Keratinocyte (primary cell): ENCODE measurements around the gene NDUFS8. TPM values are rescaled to one million over a fixed set of nuclear protein-coding genes. Genes with fewer than 3 reads are reported as not detected.

Experiments
- DNase-seq: peaks from one replicate; pipeline ENCODE4 v3.0.0-alpha.2; 2011; ENCODE audit warnings: low read depth, missing footprints, low spot score
- FAIRE-seq: peaks from 2 replicates; lab custom pipeline; 2011; peaks lifted over from hg19 to GRCh38; lab: Jason Lieb, UNC
- H2AFZ ChIP-seq: 2 replicates; pipeline ENCODE4 v1.6.0; 2012; ENCODE audit warnings: low read length, control low read depth, inconsistent platforms; ENCODE audit not compliant: control insufficient read depth
- H3K27ac ChIP-seq: 2 replicates; pipeline ENCODE4 v1.5.1; 2011; ENCODE audit warnings: low read length; ENCODE audit not compliant: control insufficient read depth, insufficient read depth
- H3K27me3 ChIP-seq: 3 replicates; pipeline ENCODE4 v1.6.0; 2011; ENCODE audit warnings: low read length; ENCODE audit not compliant: control insufficient read depth, insufficient read depth; ENCODE audit errors: extremely low read depth
- H3K36me3 ChIP-seq, 2 experiments: 2 replicates in 1 of 2; 3 replicates in 1 of 2; pipeline ENCODE4 v1.5.1; 2011; ENCODE audit warnings: low read length in 2 of 2, mild to moderate bottlenecking in 1 of 2; ENCODE audit not compliant: control insufficient read depth in 2 of 2, insufficient read depth in 2 of 2; ENCODE audit errors: extremely low read depth in 1 of 2
- H3K4me1 ChIP-seq: 3 replicates; pipeline ENCODE4 v1.5.1; 2011; ENCODE audit warnings: low read length; ENCODE audit not compliant: control insufficient read depth, insufficient read depth; ENCODE audit errors: extremely low read depth
- H3K4me2 ChIP-seq: 3 replicates; pipeline ENCODE4 v1.6.0; 2011; ENCODE audit warnings: low read depth, low read length; ENCODE audit not compliant: control insufficient read depth, insufficient read depth; ENCODE audit errors: extremely low read depth
- H3K4me3 ChIP-seq, 3 experiments: fragments of 200-600 bp in 1 of 3; sonication (generic) in 1 of 3; 2 replicates in 2 of 3; 3 replicates in 1 of 3; pipeline ENCODE4 v1.5.1; 2011 to 2016; ENCODE audit warnings: low read length in 3 of 3, mild to moderate bottlenecking in 3 of 3, control low read depth in 2 of 3, inconsistent platforms in 1 of 3, low read depth in 1 of 3, mixed read lengths in 1 of 3, mixed run types in 1 of 3, moderate library complexity in 1 of 3; ENCODE audit not compliant: control insufficient read depth in 2 of 3, insufficient read depth in 2 of 3; ENCODE audit errors: extremely low read depth in 1 of 3
- H3K79me2 ChIP-seq: 2 replicates; pipeline ENCODE4 v1.6.0; 2012; ENCODE audit warnings: low read length; ENCODE audit not compliant: control insufficient read depth, insufficient read depth
- H3K9ac ChIP-seq: 3 replicates; pipeline ENCODE4 v1.6.0; 2011; ENCODE audit warnings: low read length; ENCODE audit not compliant: control insufficient read depth, insufficient read depth; ENCODE audit errors: extremely low read depth
- H3K9me1 ChIP-seq: 3 replicates; pipeline ENCODE4 v1.6.0; 2011; ENCODE audit warnings: low read length; ENCODE audit not compliant: control insufficient read depth, insufficient read depth; ENCODE audit errors: extremely low read depth
- H3K9me3 ChIP-seq: 2 replicates; pipeline ENCODE4 v1.5.1; 2012; ENCODE audit warnings: low read depth, low read length; ENCODE audit not compliant: control insufficient read depth
- H4K20me1 ChIP-seq: 3 replicates; pipeline ENCODE4 v1.6.0; 2011; ENCODE audit warnings: low read length; ENCODE audit not compliant: control insufficient read depth, insufficient read depth; ENCODE audit errors: extremely low read depth
- EZH2 ChIP-seq: IDR thresholded peaks from one replicate; pipeline ENCODE4 v1.6.1; 2012; ENCODE audit warnings: inconsistent platforms, mild to moderate bottlenecking, low read length, moderate library complexity
- dilution Hi-C: fragments of 300-500 bp; cut with MboI; formaldehyde crosslinking; loops from one replicate; pipeline ENCODE4 v1.7.0; 2020; ENCODE audit warnings: low sequenced_read_pairs; ENCODE audit not compliant: extremely low pct_ligation_motif_present
- polyA plus RNA-seq, 5 experiments: library from polyadenylated mRNA; depleted of rRNA in 3 of 5; stranded (reverse) in 3 of 5; stranded (forward) in 1 of 5; unstranded in 1 of 5; fragments of >200 nt; gene quantifications; 1 replicate in 1 of 5; 2 replicates in 3 of 5; 3 replicates in 1 of 5; pipeline versions ENCODE4 v1.2.1 to v1.2.3, GENCODE V29; 2011 to 2012; ENCODE audit warnings: missing spikeins in 2 of 5, low read depth in 1 of 5, low replicate concordance in 1 of 5
- TF ChIP-seq, protein P1 (sequence below), 3 experiments: IDR thresholded peaks in 1 of 3; conservative IDR thresholded peaks in 1 of 3; optimal IDR thresholded peaks in 1 of 3; 2 replicates in 2 of 3; 3 replicates in 1 of 3; pipeline versions ENCODE3 to v1.5.1; 2011; ENCODE audit warnings: low read length in 3 of 3, mild to moderate bottlenecking in 3 of 3, moderate library complexity in 2 of 3, control low read depth in 1 of 3, inconsistent platforms in 1 of 3; ENCODE audit not compliant: insufficient read depth in 2 of 3; ENCODE audit errors: extremely low read depth in 1 of 3

Gene NDUFS8
- polyA plus RNA-seq, 1 donor (not counting 4 experiments of a cell fraction or from before 2014, with no cell fraction given): 51.7 TPM

DNA sequence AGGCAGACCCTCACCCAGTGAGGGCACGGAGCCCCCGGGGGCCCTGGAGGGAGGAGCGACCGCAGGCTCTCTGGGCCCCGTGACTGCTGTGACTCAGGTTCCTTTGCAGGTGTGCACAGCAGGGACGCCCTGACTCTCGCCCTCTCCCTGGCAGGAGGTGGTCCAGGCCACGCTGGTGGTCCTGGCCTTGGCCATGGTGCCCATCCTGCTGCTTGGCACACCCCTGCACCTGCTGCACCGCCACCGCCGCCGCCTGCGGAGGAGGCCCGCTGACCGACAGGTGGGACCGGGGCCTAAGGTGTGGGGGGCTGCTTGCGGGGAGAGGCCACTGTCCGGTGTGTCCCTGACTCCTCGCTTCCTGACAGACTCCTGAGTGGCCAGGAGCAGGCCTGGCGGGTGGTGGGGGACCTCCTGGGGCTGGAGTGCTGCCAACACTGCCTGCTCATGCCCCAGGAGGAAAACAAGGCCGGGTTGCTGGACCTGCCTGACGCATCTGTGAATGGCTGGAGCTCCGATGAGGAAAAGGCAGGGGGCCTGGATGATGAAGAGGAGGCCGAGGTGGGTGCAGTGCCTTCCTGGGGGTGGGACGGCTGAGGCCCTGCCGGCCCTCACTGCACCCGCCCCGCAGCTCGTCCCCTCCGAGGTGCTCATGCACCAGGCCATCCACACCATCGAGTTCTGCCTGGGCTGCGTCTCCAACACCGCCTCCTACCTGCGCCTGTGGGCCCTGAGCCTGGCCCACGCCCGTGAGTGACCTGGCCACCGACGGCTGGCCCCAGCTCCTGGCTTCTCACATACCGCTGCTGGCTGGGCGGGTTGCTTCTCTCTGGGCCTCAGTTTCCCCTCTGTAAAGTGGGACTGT lies 19.3 kb downstream of the NDUFS8 start:
- dilution Hi-C loops: no loop called here
- no peaks in the 10 kb centered on the region for H3K27me3 ChIP-seq
- H3K36me3 ChIP-seq: peaks cover 4 to 14% of the 10 kb centered on the region in 2 experiments
- no peaks in the 10 kb centered on the region for H3K9me3 ChIP-seq
- no peak overlapping the region for H3K9ac ChIP-seq
- DNase-seq (no peak), FAIRE-seq (no peak)
- no peak overlapping the region for H3K4me2 ChIP-seq
- H3K4me1 ChIP-seq: peaks cover 4% of the 10 kb centered on the region
- no peak overlapping the region for H2AFZ ChIP-seq
- H4K20me1 ChIP-seq: no peaks in the 10 kb centered on the region
- no peaks in the 10 kb centered on the region for H3K9me1 ChIP-seq
- no peak overlapping the region for H3K27ac ChIP-seq
- no peaks in the 10 kb centered on the region for H3K79me2 ChIP-seq
- TF ChIP-seq, protein P1, sequence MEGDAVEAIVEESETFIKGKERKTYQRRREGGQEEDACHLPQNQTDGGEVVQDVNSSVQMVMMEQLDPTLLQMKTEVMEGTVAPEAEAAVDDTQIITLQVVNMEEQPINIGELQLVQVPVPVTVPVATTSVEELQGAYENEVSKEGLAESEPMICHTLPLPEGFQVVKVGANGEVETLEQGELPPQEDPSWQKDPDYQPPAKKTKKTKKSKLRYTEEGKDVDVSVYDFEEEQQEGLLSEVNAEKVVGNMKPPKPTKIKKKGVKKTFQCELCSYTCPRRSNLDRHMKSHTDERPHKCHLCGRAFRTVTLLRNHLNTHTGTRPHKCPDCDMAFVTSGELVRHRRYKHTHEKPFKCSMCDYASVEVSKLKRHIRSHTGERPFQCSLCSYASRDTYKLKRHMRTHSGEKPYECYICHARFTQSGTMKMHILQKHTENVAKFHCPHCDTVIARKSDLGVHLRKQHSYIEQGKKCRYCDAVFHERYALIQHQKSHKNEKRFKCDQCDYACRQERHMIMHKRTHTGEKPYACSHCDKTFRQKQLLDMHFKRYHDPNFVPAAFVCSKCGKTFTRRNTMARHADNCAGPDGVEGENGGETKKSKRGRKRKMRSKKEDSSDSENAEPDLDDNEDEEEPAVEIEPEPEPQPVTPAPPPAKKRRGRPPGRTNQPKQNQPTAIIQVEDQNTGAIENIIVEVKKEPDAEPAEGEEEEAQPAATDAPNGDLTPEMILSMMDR (optimal IDR thresholded peaks at IDR 0.05 in 1 of 3, IDR thresholded peaks at IDR 0.05 in 1 of 3, conservative IDR thresholded peaks at IDR 0.05 in 1 of 3; ENCODE audit: extremely low read depth in 1 of 3, insufficient read depth in 2 of 3, low read length in 3 of 3): no peak
- no peak for TF ChIP-seq EZH2
- no peak overlapping the region for H3K4me3 ChIP-seq

DNA sequence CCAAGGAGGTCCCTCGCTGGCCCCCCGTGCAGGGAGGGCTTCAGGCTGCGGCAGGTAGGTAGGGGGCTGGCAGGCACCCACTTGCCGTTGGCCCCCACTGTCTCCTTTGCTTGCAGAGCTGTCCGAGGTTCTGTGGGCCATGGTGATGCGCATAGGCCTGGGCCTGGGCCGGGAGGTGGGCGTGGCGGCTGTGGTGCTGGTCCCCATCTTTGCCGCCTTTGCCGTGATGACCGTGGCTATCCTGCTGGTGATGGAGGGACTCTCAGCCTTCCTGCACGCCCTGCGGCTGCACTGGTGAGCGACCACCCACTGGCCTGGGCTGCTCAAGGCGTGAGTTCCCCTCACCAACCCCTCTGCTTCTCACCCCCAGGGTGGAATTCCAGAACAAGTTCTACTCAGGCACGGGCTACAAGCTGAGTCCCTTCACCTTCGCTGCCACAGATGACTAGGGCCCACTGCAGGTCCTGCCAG lies 19.9 kb downstream of the NDUFS8 start:
- Histone ChIP-seq H3K4me3 (no peak overlapping the region), H2AFZ (no peak overlapping the region), H3K79me2 (no peaks in the 10 kb centered on the region), H3K4me2 (no peak overlapping the region), H3K36me3 (peaks cover 4 to 14% of the 10 kb centered on the region in 2 experiments), H3K4me1 (peaks cover 4% of the 10 kb centered on the region), H3K27ac (no peak overlapping the region), H3K9me3 (no peaks in the 10 kb centered on the region), H3K27me3 (no peaks in the 10 kb centered on the region), H3K9ac (no peak overlapping the region), H4K20me1 (no peaks in the 10 kb centered on the region), H3K9me1 (no peaks in the 10 kb centered on the region)
- dilution Hi-C loops: no loop called here
- DNase-seq (no peak), FAIRE-seq (no peak)
- TF ChIP-seq, protein P1 (optimal IDR thresholded peaks at IDR 0.05 in 1 of 3, IDR thresholded peaks at IDR 0.05 in 1 of 3, conservative IDR thresholded peaks at IDR 0.05 in 1 of 3; ENCODE audit: extremely low read depth in 1 of 3, insufficient read depth in 2 of 3, low read length in 3 of 3): no peak
- no peak for TF ChIP-seq EZH2
